ENCODE data around the gene NR2C1.

DNA sequence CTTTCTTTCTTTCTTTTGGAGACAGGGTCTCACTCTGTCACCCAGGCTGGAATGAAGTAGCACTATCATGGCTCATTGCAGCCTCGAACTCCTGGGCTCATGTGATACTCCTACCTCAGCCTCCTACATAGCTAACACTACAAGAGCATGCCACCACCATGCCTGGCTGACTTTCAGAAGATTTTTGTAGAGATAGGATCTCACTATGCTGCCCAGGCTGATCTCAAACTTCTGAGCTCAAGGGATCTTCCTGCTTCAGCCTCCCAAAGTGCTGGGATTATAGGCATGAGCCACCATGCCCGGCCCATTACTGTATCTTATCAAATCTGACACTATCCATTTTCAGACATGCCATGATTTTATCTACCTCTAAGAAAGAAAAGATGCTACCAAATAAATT, 101.5 kb downstream of the NR2C1 start:
- TF ChIP-seq, protein P1, sequence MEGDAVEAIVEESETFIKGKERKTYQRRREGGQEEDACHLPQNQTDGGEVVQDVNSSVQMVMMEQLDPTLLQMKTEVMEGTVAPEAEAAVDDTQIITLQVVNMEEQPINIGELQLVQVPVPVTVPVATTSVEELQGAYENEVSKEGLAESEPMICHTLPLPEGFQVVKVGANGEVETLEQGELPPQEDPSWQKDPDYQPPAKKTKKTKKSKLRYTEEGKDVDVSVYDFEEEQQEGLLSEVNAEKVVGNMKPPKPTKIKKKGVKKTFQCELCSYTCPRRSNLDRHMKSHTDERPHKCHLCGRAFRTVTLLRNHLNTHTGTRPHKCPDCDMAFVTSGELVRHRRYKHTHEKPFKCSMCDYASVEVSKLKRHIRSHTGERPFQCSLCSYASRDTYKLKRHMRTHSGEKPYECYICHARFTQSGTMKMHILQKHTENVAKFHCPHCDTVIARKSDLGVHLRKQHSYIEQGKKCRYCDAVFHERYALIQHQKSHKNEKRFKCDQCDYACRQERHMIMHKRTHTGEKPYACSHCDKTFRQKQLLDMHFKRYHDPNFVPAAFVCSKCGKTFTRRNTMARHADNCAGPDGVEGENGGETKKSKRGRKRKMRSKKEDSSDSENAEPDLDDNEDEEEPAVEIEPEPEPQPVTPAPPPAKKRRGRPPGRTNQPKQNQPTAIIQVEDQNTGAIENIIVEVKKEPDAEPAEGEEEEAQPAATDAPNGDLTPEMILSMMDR (conservative IDR thresholded peaks at IDR 0.05 in 1 of 2, IDR thresholded peaks at IDR 0.05 in 1 of 2; ENCODE audit: extremely low read depth in 1 of 2, insufficient read depth in 1 of 2, low read depth in 1 of 2, low read length in 2 of 2): no peak
- no peak for TF ChIP-seq EZH2 (IDR thresholded peaks at IDR 0.05; ENCODE audit: borderline replicate concordance, low read length)

Data from mammary epithelial cell (primary cell).